C4-2B (cell line): ENCODE data around the gene DGKH.

ENCODE experiments used
- ZFX ChIP-seq: fragments of 450-650 bp; IDR thresholded peaks from 2 replicates; pipeline ENCODE4 v1.6.1; 2017
- TF ChIP-seq, protein P1 (sequence below): fragments of 450-650 bp; conservative IDR thresholded peaks from 2 replicates; pipeline ENCODE4 v1.5.1; 2017; ENCODE audit warnings: mild to moderate bottlenecking

- TF ChIP-seq, protein P1, sequence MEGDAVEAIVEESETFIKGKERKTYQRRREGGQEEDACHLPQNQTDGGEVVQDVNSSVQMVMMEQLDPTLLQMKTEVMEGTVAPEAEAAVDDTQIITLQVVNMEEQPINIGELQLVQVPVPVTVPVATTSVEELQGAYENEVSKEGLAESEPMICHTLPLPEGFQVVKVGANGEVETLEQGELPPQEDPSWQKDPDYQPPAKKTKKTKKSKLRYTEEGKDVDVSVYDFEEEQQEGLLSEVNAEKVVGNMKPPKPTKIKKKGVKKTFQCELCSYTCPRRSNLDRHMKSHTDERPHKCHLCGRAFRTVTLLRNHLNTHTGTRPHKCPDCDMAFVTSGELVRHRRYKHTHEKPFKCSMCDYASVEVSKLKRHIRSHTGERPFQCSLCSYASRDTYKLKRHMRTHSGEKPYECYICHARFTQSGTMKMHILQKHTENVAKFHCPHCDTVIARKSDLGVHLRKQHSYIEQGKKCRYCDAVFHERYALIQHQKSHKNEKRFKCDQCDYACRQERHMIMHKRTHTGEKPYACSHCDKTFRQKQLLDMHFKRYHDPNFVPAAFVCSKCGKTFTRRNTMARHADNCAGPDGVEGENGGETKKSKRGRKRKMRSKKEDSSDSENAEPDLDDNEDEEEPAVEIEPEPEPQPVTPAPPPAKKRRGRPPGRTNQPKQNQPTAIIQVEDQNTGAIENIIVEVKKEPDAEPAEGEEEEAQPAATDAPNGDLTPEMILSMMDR, result no peak
- TF ChIP-seq ZFX, result no peak
Measured at GRCh38 chr13:42114912-42115311, 66.5 kb downstream of the DGKH start.
